ENCODE results near the gene CDC42BPA. TPM values are rescaled to one million over a fixed set of nuclear protein-coding genes. Genes with fewer than 3 reads are reported as not detected.

Gene CDC42BPA
- total RNA-seq, 2 experiments from 2014 or later: 0.32 to 0.89 TPM

- Mint-ChIP-seq H3K4me3 (no peak overlapping the region), H3K27me3 (ENCODE audit: low read depth) (peaks cover 45% of the 10 kb centered on the region), H3K27ac (no peak overlapping the region), H3K9me3 (ENCODE audit: insufficient read depth) (no peaks in the 10 kb centered on the region), H3K36me3 (ENCODE audit: low read depth) (no peaks in the 10 kb centered on the region), H3K4me1 (ENCODE audit: low read depth) (peaks cover 7% of the 10 kb centered on the region)
- DNase-seq (no peak), ATAC-seq (no peak)
- POLR2A ChIA-PET: interaction anchor here (0.8 kb wide), 1 partner anchor 269 kb away, joined by 3 read pairs; no protein-coding TSS in a partner anchor
- CTCF ChIA-PET: no interaction called here
Measured at GRCh38 chr1:227314014-227314848, 4.1 kb downstream of the CDC42BPA start.

DNA sequence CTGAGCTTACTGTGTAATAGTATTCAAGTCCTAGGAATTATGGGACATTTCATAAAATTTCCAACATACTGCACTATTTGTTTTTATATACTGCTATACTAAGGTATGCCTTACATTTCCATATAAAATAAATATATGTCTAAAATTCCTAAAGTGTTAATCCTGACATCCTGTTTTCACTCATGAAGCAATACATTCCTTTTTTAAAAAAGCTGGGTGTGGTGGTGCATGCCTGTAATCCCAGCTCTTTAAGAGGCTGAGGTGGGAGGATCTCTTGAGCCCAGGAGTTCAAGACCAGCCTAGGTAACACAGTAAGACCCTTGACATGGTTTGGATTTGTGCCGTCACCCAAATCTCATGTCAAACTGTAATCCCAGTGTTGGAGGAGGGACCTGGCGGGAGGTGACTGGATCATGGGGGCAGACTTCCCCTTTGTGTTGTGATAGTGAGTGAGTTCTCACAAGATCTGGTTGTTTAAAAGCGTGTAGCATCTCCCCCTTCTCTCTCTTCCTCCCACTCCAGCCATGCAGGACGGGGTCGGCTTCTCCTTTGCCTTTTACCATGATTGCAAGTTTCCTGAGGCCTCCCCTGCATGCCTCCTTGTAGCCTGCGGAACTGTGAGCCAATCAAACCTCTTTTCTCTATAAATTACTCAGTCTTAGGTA is 5.8 kb downstream of the CDC42BPA start:
- CTCF ChIA-PET: no interaction called here
- Mint-ChIP-seq H3K36me3 (ENCODE audit: low read depth) (no peaks in the 10 kb centered on the region), H3K4me1 (ENCODE audit: low read depth) (peaks cover 2% of the 10 kb centered on the region), H3K27me3 (ENCODE audit: low read depth) (peaks cover 39% of the 10 kb centered on the region), H3K27ac (no peak overlapping the region), H3K4me3 (no peak overlapping the region), H3K9me3 (ENCODE audit: insufficient read depth) (no peaks in the 10 kb centered on the region)
- no peak for ATAC-seq
- no peak for DNase-seq
- POLR2A ChIA-PET: no interaction called here

DNA sequence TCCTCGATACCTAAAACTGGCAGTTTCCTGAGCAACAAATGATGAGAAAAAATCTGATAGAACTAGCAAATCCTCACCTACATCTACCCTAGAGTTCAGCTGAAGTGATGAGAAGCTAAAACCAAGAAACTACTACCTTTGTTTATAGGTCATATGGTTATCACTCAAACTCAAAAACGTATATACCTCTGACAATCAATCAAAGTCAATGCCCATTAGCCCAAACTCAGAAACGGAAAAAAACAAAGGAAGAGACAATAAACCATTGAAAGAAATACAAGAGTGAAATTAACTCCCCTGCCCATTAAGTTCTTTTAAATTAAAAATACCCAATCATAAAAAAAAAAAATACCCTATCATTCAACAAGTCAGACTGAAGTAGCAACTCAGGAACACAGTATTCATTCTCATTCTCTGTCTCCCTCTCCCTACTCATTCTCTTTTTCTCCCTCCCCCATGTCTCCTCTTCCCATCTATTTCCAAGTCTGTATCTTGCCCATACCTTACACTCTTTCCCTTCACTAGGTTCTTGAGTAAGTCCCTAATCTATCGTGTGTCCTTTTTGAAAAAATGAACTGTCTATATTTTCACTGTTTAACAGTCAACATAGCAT is 6.8 kb downstream of the CDC42BPA start:
- ATAC-seq: no peak

DNA sequence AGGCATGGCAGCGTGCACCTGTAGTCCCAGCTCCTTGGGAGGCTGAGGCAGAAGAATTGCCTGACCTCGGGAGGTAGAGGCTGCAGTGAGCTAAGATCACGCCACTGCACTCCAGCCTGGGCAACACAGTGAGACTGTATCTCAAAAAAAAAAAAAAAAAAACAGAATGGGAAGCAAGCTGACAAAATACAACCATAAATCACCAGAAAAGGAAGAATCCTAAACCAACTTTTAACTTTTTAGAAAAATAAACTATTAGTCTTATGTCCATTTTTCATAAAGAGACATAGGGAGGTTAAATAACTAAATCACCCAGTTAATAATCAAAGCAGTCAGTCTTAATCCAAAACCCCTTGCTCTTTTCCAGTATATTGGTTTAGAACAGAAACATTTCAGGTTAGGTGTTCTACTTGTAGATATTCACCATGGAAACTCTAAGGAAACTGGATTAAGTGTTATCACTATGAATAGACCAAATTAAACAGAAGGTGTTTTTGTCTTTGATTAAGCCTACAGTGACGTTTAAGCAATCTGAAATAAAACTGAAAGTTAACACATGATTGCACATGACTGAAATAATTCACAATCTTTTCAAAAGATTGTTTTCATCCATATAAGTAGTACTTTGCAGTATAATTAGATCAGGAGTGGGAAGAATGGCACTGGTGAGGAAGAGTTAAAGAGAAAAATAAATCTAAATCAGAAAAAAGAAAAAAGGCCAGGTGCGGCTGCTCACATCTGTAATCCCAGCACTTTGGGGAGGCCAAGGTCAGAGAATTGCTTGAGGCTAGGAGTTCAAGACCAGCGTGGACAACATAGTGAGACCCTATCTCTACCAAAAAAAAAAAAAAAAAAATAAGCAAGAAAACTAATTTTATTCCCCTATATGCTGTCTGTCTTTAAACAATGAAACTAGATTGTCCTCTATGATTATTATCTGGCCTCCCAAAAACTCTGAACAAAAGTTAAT is 9.6 kb downstream of the CDC42BPA start:
- Mint-ChIP-seq H3K4me1 (ENCODE audit: low read depth) (no peaks in the 10 kb centered on the region), H3K9me3 (ENCODE audit: insufficient read depth) (no peaks in the 10 kb centered on the region), H3K4me3 (no peak overlapping the region), H3K27me3 (ENCODE audit: low read depth) (peaks cover 20% of the 10 kb centered on the region), H3K36me3 (ENCODE audit: low read depth) (no peaks in the 10 kb centered on the region), H3K27ac (no peak overlapping the region)
- ChIA-PET CTCF (no interaction called here), POLR2A (no interaction called here)
- DNase-seq (no peak), ATAC-seq (no peak)

More for the DNA sequence above, 6.8 kb downstream of the CDC42BPA start:
- ChIA-PET CTCF (no interaction called here), POLR2A (no interaction called here)
- Mint-ChIP-seq H3K27ac (no peak overlapping the region), H3K9me3 (ENCODE audit: insufficient read depth) (no peaks in the 10 kb centered on the region), H3K4me1 (ENCODE audit: low read depth) (no peaks in the 10 kb centered on the region), H3K36me3 (ENCODE audit: low read depth) (no peaks in the 10 kb centered on the region), H3K27me3 (ENCODE audit: low read depth) (peaks cover 32% of the 10 kb centered on the region), H3K4me3 (no peak overlapping the region)
- DNase-seq: no peak

DNA sequence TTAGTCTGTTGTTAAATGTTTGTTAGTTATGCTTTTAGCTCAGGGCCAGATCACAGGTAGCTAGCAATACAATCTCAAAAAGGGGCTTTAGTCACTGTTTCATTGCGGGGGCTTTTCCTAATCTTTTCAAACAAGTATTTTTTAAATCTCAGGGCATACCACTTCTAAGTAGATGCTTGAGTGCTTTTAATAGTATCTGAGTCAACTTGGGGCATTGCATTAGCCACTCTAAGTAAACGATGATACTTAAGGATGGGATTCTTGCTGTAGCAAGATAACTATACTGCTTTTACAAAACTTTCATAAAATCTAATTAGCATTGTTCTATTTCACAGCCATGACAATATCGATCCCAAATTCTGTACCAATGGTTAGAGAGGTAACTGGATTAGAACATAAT is 11.6 kb downstream of the CDC42BPA start:
- no peaks in the 10 kb centered on the region for H3K36me3 Mint-ChIP-seq (ENCODE audit: low read depth)
- CTCF ChIA-PET: no interaction called here
- no peak for ATAC-seq
- no peaks in the 10 kb centered on the region for H3K4me1 Mint-ChIP-seq (ENCODE audit: low read depth)
- H3K9me3 Mint-ChIP-seq (ENCODE audit: insufficient read depth): no peaks in the 10 kb centered on the region
- POLR2A ChIA-PET: no interaction called here
- no peak overlapping the region for H3K27ac Mint-ChIP-seq
- peaks cover 20% of the 10 kb centered on the region for H3K27me3 Mint-ChIP-seq (ENCODE audit: low read depth)
- no peak for DNase-seq
- H3K4me3 Mint-ChIP-seq: no peak overlapping the region

GRCh38 chr1:227305894-227306626 is 12.2 kb downstream of the CDC42BPA start:
- Mint-ChIP-seq H3K27me3 (ENCODE audit: low read depth) (peaks cover 17% of the 10 kb centered on the region), H3K9me3 (ENCODE audit: insufficient read depth) (no peaks in the 10 kb centered on the region), H3K36me3 (ENCODE audit: low read depth) (no peaks in the 10 kb centered on the region), H3K27ac (no peak overlapping the region), H3K4me1 (ENCODE audit: low read depth) (no peaks in the 10 kb centered on the region), H3K4me3 (no peak overlapping the region)
- ChIA-PET CTCF (no interaction called here), POLR2A (no interaction called here)
- no peak for DNase-seq
- ATAC-seq: no peak

DNA sequence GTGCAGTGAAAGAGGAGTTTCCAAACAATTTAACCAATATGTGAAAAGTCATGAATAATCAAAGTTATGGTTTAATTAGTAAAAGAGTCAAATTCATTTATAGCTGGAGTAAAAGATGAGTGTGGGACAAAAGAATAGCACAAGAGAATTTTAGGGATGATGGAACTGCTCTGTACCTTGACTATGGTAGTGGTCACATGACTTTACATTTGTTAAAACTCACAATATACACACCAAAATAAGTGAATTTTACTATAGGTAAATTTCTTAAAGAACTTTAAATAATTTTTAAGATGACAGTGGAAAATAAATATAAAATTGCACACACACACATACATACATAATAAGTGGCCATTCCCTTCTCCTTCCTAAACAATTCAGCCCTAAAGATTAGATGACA is 13.6 kb downstream of the CDC42BPA start:
- ChIA-PET POLR2A (no interaction called here), CTCF (no interaction called here)
- no peaks in the 10 kb centered on the region for H3K4me1 Mint-ChIP-seq (ENCODE audit: low read depth)

DNA sequence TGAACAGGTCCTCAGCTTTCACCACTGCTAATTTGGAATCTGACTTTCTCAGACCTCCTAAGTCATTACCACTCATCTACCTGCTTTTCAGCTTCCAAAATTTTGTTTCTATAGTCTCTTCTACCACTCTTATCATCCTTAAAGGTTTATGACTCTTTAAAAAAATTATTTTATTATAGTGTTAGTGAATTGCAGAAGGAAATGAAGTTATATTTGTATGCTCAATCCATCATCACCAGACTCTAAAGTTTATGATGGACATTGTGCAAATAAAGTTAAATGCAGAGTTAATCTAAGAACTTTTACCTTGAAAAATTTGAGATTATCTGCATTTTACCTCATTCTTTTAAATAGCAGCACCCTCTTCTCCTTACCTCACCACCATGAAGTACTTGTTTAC is 14.6 kb downstream of the CDC42BPA start:
- Mint-ChIP-seq H3K9me3 (ENCODE audit: insufficient read depth) (no peaks in the 10 kb centered on the region), H3K36me3 (ENCODE audit: low read depth) (no peaks in the 10 kb centered on the region), H3K27me3 (ENCODE audit: low read depth) (peaks cover 19% of the 10 kb centered on the region), H3K27ac (no peak overlapping the region), H3K4me3 (no peak overlapping the region), H3K4me1 (ENCODE audit: low read depth) (no peaks in the 10 kb centered on the region)
- ATAC-seq (no peak), DNase-seq (no peak)
- ChIA-PET CTCF (no interaction called here), POLR2A (no interaction called here)

More for the DNA sequence above, 13.6 kb downstream of the CDC42BPA start:
- DNase-seq (no peak), ATAC-seq (no peak)
- no peaks in the 10 kb centered on the region for H3K9me3 Mint-ChIP-seq (ENCODE audit: insufficient read depth)
- peaks cover 18% of the 10 kb centered on the region for H3K27me3 Mint-ChIP-seq (ENCODE audit: low read depth)
- no peaks in the 10 kb centered on the region for H3K36me3 Mint-ChIP-seq (ENCODE audit: low read depth)
- no peak overlapping the region for H3K27ac Mint-ChIP-seq
- H3K4me3 Mint-ChIP-seq: no peak overlapping the region

- Mint-ChIP-seq H3K27me3 (ENCODE audit: low read depth) (peaks cover 25% of the 10 kb centered on the region), H3K9me3 (ENCODE audit: insufficient read depth) (no peaks in the 10 kb centered on the region), H3K4me3 (no peak overlapping the region), H3K36me3 (ENCODE audit: low read depth) (no peaks in the 10 kb centered on the region), H3K4me1 (ENCODE audit: low read depth) (no peaks in the 10 kb centered on the region), H3K27ac (no peak overlapping the region)
- POLR2A ChIA-PET: no interaction called here
- no peak for ATAC-seq
- no peak for DNase-seq
- CTCF ChIA-PET: no interaction called here
Measured at GRCh38 chr1:227300682-227301081, 17.6 kb downstream of the CDC42BPA start.

DNA sequence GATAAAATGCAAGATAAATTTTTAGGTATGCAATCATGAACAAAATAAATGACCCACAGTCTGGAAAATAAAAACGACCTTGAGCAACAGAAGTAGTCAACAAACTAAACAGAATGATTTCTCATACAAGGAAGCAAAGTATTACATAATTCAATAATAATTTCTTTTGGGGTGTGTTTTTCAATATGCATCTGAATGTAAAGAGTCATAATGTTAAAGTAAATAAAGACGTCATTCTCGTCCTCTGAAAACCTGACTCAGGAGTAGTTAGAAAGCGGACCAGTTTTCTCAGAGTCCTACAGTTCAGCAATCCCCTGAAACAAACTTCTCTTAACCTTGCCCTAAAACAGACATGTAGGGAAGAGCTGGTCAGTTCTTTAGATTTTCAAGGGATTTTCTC is 18.6 kb downstream of the CDC42BPA start:
- POLR2A ChIA-PET: no interaction called here

DNA sequence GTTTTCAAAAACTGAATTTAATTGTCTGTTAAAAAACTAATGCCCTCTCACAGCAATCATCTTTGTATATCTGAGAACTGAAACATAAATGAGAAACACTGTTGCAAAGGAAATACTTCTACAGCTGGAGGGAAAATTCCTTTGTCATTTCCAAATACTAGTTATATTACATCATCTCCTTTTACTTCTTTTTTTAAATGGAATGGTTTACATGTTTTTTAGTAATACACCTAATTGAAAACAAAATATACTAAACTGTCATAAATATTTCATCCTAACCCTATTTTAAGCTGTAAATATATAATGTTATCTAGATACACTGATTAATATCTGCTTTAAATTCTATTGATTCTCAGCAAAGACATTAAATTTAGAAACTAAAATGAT is 19.1 kb downstream of the CDC42BPA start:
- Mint-ChIP-seq H3K27me3 (ENCODE audit: low read depth) (peaks cover 25% of the 10 kb centered on the region), H3K4me3 (no peak overlapping the region), H3K4me1 (ENCODE audit: low read depth) (no peaks in the 10 kb centered on the region), H3K9me3 (ENCODE audit: insufficient read depth) (no peaks in the 10 kb centered on the region), H3K27ac (no peak overlapping the region), H3K36me3 (ENCODE audit: low read depth) (no peaks in the 10 kb centered on the region)
- DNase-seq (no peak), ATAC-seq (no peak)
- ChIA-PET CTCF (no interaction called here), POLR2A (no interaction called here)

More for the DNA sequence above, 18.6 kb downstream of the CDC42BPA start:
- H3K27me3 Mint-ChIP-seq (ENCODE audit: low read depth): peaks cover 25% of the 10 kb centered on the region
- no peaks in the 10 kb centered on the region for H3K4me1 Mint-ChIP-seq (ENCODE audit: low read depth)
- no peaks in the 10 kb centered on the region for H3K36me3 Mint-ChIP-seq (ENCODE audit: low read depth)
- H3K9me3 Mint-ChIP-seq (ENCODE audit: insufficient read depth): no peaks in the 10 kb centered on the region
- no peak overlapping the region for H3K4me3 Mint-ChIP-seq
- CTCF ChIA-PET: no interaction called here
- no peak for ATAC-seq
- no peak overlapping the region for H3K27ac Mint-ChIP-seq
- DNase-seq: no peak

All from activated CD8-positive, alpha-beta T cell treated with anti-CD3 and anti-CD28 coated beads, Interleukin-2, amount 10 ng/mL, durations not matched to agents 7 days and 5 days (primary cell).